ENCODE measurements around the gene PEA15. TPM values are rescaled to one million over a fixed set of nuclear protein-coding genes. Genes with fewer than 3 reads are reported as not detected.
A peak's percentile ranks its signal among the peaks of the same experiment; 100 is the strongest.

Gene PEA15
- polyA plus RNA-seq, 3 donors from 2014 or later, result 12.8 to 14.2 (median 13.2) TPM

GRCh38 chr1:160168016-160168415 is 37.2 kb upstream of the PEA15 start:
- H3K36me3 Mint-ChIP-seq, result peaks cover 0 to 5% (median 0%) of the 10 kb centered on the region in 3 donors
- no peak overlapping the region for H3K4me3 Mint-ChIP-seq
- no peak overlapping the region for H3K27ac Mint-ChIP-seq
- peaks cover 20 to 37% of the 10 kb centered on the region in 2 donors for H3K4me1 Mint-ChIP-seq
- H3K9me3 Mint-ChIP-seq, result peaks cover 0 to 2% (median 0%) of the 10 kb centered on the region in 6 donors
- peaks cover 10 to 18% (median 18%) of the 10 kb centered on the region in 3 donors for H3K27me3 Mint-ChIP-seq (ENCODE audit: low read depth in 3 of 3)
- no peak for DNase-seq

GRCh38 chr1:160168609-160169369 is 36.4 kb upstream of the PEA15 start:
- no peak for DNase-seq
- Mint-ChIP-seq H3K27ac (peak overlapping the region in 1 of 6 donors; percentile 42), H3K4me3 (peak overlapping the region in 2 of 5 donors; percentile 9 to 39), H3K27me3 (ENCODE audit: low read depth in 3 of 3) (peaks cover 13 to 16% (median 14%) of the 10 kb centered on the region in 3 donors), H3K9me3 (peaks cover 0 to 2% (median 0%) of the 10 kb centered on the region in 6 donors), H3K4me1 (peaks cover 20 to 31% of the 10 kb centered on the region in 2 donors), H3K36me3 (peaks cover 0 to 5% (median 0%) of the 10 kb centered on the region in 3 donors)

GRCh38 chr1:160169553-160170399 is 35.4 kb upstream of the PEA15 start:
- peak overlapping the region; percentile 5 to 39 (median 19) for H3K4me3 Mint-ChIP-seq
- H3K4me1 Mint-ChIP-seq, result peaks cover 20 to 29% of the 10 kb centered on the region in 2 donors
- peaks cover 12 to 14% (median 13%) of the 10 kb centered on the region in 3 donors for H3K27me3 Mint-ChIP-seq (ENCODE audit: low read depth in 3 of 3)
- H3K9me3 Mint-ChIP-seq, result peaks cover 0 to 2% (median 0%) of the 10 kb centered on the region in 6 donors
- DNase-seq, result peak; percentile 8 to 26 (median 15)
- peak overlapping the region in 2 of 6 donors; percentile 20 to 61 for H3K27ac Mint-ChIP-seq
- H3K36me3 Mint-ChIP-seq, result peaks cover 0 to 5% (median 0%) of the 10 kb centered on the region in 3 donors

GRCh38 chr1:160171354-160171753 is 33.8 kb upstream of the PEA15 start:
- Mint-ChIP-seq H3K27ac (no peak overlapping the region), H3K27me3 (ENCODE audit: low read depth in 3 of 3) (peaks cover 10 to 14% (median 13%) of the 10 kb centered on the region in 3 donors), H3K36me3 (peaks cover 0 to 4% (median 0%) of the 10 kb centered on the region in 3 donors), H3K4me1 (peaks cover 13 to 20% of the 10 kb centered on the region in 2 donors), H3K9me3 (peaks cover 0 to 2% (median 0%) of the 10 kb centered on the region in 6 donors), H3K4me3 (no peak overlapping the region)
- DNase-seq, result no peak

GRCh38 chr1:160171980-160172379 is 33.2 kb upstream of the PEA15 start:
- no peak overlapping the region for H3K27ac Mint-ChIP-seq
- no peak for DNase-seq
- H3K9me3 Mint-ChIP-seq, result peaks cover 0 to 2% (median 0%) of the 10 kb centered on the region in 6 donors
- no peak overlapping the region for H3K4me3 Mint-ChIP-seq
- H3K4me1 Mint-ChIP-seq, result peaks cover 10 to 15% of the 10 kb centered on the region in 2 donors
- H3K27me3 Mint-ChIP-seq (ENCODE audit: low read depth in 3 of 3), result peaks cover 8 to 10% (median 10%) of the 10 kb centered on the region in 3 donors
- no peaks in the 10 kb centered on the region for H3K36me3 Mint-ChIP-seq

GRCh38 chr1:160177231-160177630 is 28.0 kb upstream of the PEA15 start:
- peaks cover 1 to 7% (median 6%) of the 10 kb centered on the region in 3 donors for H3K27me3 Mint-ChIP-seq (ENCODE audit: low read depth in 3 of 3)
- no peaks in the 10 kb centered on the region for H3K4me1 Mint-ChIP-seq
- H3K36me3 Mint-ChIP-seq, result no peaks in the 10 kb centered on the region
- H3K27ac Mint-ChIP-seq, result no peak overlapping the region
- DNase-seq, result no peak
- no peak overlapping the region for H3K4me3 Mint-ChIP-seq
- H3K9me3 Mint-ChIP-seq, result no peaks in the 10 kb centered on the region

GRCh38 chr1:160177667-160178066 is 27.5 kb upstream of the PEA15 start:
- no peaks in the 10 kb centered on the region for H3K4me1 Mint-ChIP-seq
- DNase-seq, result no peak
- no peaks in the 10 kb centered on the region for H3K36me3 Mint-ChIP-seq
- no peak overlapping the region for H3K27ac Mint-ChIP-seq
- H3K4me3 Mint-ChIP-seq, result no peak overlapping the region
- H3K27me3 Mint-ChIP-seq (ENCODE audit: low read depth in 3 of 3), result peaks cover 1 to 6% (median 4%) of the 10 kb centered on the region in 3 donors
- no peaks in the 10 kb centered on the region for H3K9me3 Mint-ChIP-seq

- H3K4me1 Mint-ChIP-seq, result no peaks in the 10 kb centered on the region
- no peaks in the 10 kb centered on the region for H3K36me3 Mint-ChIP-seq
- no peak overlapping the region for H3K27ac Mint-ChIP-seq
- H3K4me3 Mint-ChIP-seq, result no peak overlapping the region
- DNase-seq, result no peak
- H3K9me3 Mint-ChIP-seq, result no peaks in the 10 kb centered on the region
- peaks cover 1 to 2% (median 2%) of the 10 kb centered on the region in 3 donors for H3K27me3 Mint-ChIP-seq (ENCODE audit: low read depth in 3 of 3)
Measured at GRCh38 chr1:160178731-160179130, 26.5 kb upstream of the PEA15 start.

GRCh38 chr1:160179336-160179735 is 25.8 kb upstream of the PEA15 start:
- DNase-seq, result no peak

GRCh38 chr1:160186246-160186645 is 18.9 kb upstream of the PEA15 start:
- H3K27ac Mint-ChIP-seq, result no peak overlapping the region
- H3K36me3 Mint-ChIP-seq, result no peaks in the 10 kb centered on the region

More at GRCh38 chr1:160179336-160179735, 25.8 kb upstream of the PEA15 start:
- Mint-ChIP-seq H3K36me3 (no peaks in the 10 kb centered on the region), H3K4me3 (no peak overlapping the region), H3K27ac (no peak overlapping the region), H3K27me3 (ENCODE audit: low read depth in 3 of 3) (peaks cover 1 to 2% (median 2%) of the 10 kb centered on the region in 3 donors), H3K9me3 (no peaks in the 10 kb centered on the region), H3K4me1 (no peaks in the 10 kb centered on the region)

GRCh38 chr1:160186729-160187128 is 18.5 kb upstream of the PEA15 start:
- Mint-ChIP-seq H3K4me3 (no peak overlapping the region), H3K36me3 (no peaks in the 10 kb centered on the region), H3K4me1 (no peaks in the 10 kb centered on the region), H3K27me3 (ENCODE audit: low read depth in 3 of 3) (peaks cover 3 to 9% (median 4%) of the 10 kb centered on the region in 3 donors), H3K27ac (no peak overlapping the region), H3K9me3 (no peaks in the 10 kb centered on the region)
- no peak for DNase-seq

More at GRCh38 chr1:160186246-160186645, 18.9 kb upstream of the PEA15 start:
- no peak overlapping the region for H3K4me3 Mint-ChIP-seq
- DNase-seq, result no peak
- H3K9me3 Mint-ChIP-seq, result no peaks in the 10 kb centered on the region
- H3K27me3 Mint-ChIP-seq (ENCODE audit: low read depth in 3 of 3), result peaks cover 3 to 9% (median 4%) of the 10 kb centered on the region in 3 donors
- H3K4me1 Mint-ChIP-seq, result no peaks in the 10 kb centered on the region

GRCh38 chr1:160187407-160187806 is 17.8 kb upstream of the PEA15 start:
- Mint-ChIP-seq H3K4me3 (no peak overlapping the region), H3K27ac (no peak overlapping the region), H3K4me1 (no peaks in the 10 kb centered on the region), H3K9me3 (no peaks in the 10 kb centered on the region), H3K27me3 (ENCODE audit: low read depth in 3 of 3) (peaks cover 3 to 9% (median 4%) of the 10 kb centered on the region in 3 donors), H3K36me3 (no peaks in the 10 kb centered on the region)
- no peak for DNase-seq

- Mint-ChIP-seq H3K9me3 (no peaks in the 10 kb centered on the region), H3K27me3 (ENCODE audit: low read depth in 3 of 3) (peaks cover 3 to 9% (median 4%) of the 10 kb centered on the region in 3 donors), H3K27ac (no peak overlapping the region), H3K4me1 (no peaks in the 10 kb centered on the region), H3K4me3 (no peak overlapping the region), H3K36me3 (no peaks in the 10 kb centered on the region)
- DNase-seq, result no peak
Measured at GRCh38 chr1:160188341-160188740, 16.8 kb upstream of the PEA15 start.
